Progenitor cell of endocrine pancreas (in vitro differentiated cells): ENCODE data around the gene MYO7B. TPM values are rescaled to one million over a fixed set of nuclear protein-coding genes. Genes with fewer than 3 reads are reported as not detected.

ENCODE experiments used
- DNase-seq: peaks from one replicate; pipeline ENCODE4 v3.0.0; 2021; ENCODE audit warnings: low spot score; ENCODE audit not compliant: unreplicated experiment
- H3K27ac Mint-ChIP-seq: 2 replicates; pipeline ENCODE4 v1.8.0; 2021; ENCODE audit warnings: mild to moderate bottlenecking, moderate library complexity, mixed read lengths
- H3K27me3 Mint-ChIP-seq: 2 replicates; pipeline ENCODE4 v1.8.0; 2021; ENCODE audit warnings: mixed read lengths
- H3K36me3 Mint-ChIP-seq: 2 replicates; pipeline ENCODE4 v1.8.0; 2022; ENCODE audit warnings: mixed read lengths; ENCODE audit not compliant: insufficient read depth
- H3K4me1 Mint-ChIP-seq: 2 replicates; pipeline ENCODE4 v1.8.0; 2021; ENCODE audit warnings: low read depth, mixed read lengths
- H3K4me3 Mint-ChIP-seq: 2 replicates; pipeline ENCODE4 v1.8.0; 2021; ENCODE audit warnings: low read depth, mild to moderate bottlenecking, moderate library complexity, mixed read lengths
- H3K9me3 Mint-ChIP-seq: 2 replicates; pipeline ENCODE4 v1.8.0; 2021; ENCODE audit warnings: low read depth, mixed read lengths
- total RNA-seq: library from RNA; stranded (reverse); gene quantifications from 2 replicates; pipeline ENCODE4 v1.2.1, GENCODE V29; 2021
- TF ChIP-seq, protein P1 (sequence below): fragments of 200-600 bp; sonication (generic); IDR thresholded peaks from one replicate; pipeline ENCODE4 v1.5.0; 2021; ENCODE audit warnings: antibody characterized with exemption, mild to moderate bottlenecking; ENCODE audit not compliant: unreplicated experiment

MYO7B gene
- total RNA-seq, 1 donor from 2014 or later: not detected

DNA sequence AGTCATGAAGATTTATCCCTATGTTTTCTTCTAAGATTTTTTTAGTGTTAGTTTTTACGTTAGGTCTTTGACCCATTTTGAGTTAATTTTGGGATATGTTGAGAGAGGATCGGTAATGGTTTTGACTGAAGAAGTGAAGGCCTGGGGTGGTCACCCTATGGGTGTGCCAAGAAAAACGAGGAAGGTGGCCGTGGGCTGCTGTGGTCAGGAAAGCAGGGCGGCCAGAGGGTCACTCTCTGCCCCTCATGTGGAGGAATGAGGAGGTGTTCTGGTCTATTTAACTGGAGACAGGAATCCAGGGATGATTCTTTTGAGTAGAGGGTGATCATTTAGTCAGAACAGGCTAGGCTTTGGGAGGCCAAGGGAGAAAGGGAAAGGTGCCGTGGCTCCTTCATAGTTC is 50.7 kb downstream of the MYO7B start:
- DNase-seq: no peak
- no peaks in the 10 kb centered on the region for H3K36me3 Mint-ChIP-seq
- TF ChIP-seq, protein P1, sequence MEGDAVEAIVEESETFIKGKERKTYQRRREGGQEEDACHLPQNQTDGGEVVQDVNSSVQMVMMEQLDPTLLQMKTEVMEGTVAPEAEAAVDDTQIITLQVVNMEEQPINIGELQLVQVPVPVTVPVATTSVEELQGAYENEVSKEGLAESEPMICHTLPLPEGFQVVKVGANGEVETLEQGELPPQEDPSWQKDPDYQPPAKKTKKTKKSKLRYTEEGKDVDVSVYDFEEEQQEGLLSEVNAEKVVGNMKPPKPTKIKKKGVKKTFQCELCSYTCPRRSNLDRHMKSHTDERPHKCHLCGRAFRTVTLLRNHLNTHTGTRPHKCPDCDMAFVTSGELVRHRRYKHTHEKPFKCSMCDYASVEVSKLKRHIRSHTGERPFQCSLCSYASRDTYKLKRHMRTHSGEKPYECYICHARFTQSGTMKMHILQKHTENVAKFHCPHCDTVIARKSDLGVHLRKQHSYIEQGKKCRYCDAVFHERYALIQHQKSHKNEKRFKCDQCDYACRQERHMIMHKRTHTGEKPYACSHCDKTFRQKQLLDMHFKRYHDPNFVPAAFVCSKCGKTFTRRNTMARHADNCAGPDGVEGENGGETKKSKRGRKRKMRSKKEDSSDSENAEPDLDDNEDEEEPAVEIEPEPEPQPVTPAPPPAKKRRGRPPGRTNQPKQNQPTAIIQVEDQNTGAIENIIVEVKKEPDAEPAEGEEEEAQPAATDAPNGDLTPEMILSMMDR: no peak
- no peak overlapping the region for H3K27ac Mint-ChIP-seq
- no peaks in the 10 kb centered on the region for H3K4me1 Mint-ChIP-seq
- H3K4me3 Mint-ChIP-seq: no peak overlapping the region
- no peaks in the 10 kb centered on the region for H3K9me3 Mint-ChIP-seq
- peaks cover 12% of the 10 kb centered on the region for H3K27me3 Mint-ChIP-seq

DNA sequence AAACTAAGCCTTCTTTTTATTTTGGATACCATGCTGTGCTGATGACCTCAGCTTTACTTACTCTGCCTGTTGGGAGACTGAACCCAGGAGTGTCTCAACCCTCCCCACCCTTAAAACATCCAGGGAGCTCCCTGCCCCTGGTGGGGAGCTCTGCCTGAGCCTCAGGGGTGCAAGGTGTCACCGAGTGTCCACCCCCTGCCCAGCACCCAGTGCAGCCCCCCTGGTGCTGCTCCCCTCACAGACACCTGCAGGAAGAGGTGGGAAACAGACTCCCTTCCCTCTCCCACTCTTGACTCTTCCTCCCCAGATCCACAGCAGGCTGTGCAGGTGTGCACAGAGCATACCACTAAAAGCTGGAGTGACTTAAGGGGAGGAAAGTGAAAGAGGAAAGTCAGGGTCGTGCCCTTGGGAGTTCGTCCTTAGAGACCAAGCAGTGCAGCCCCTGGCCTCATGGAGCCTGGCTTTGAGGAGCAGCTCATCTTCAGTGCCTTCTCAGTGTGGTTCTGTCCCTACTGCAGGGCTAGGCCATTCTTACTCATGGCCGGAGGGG is 51.3 kb downstream of the MYO7B start:
- no peaks in the 10 kb centered on the region for H3K4me1 Mint-ChIP-seq
- H3K27ac Mint-ChIP-seq: no peak overlapping the region
- no peak for DNase-seq
- peaks cover 12% of the 10 kb centered on the region for H3K27me3 Mint-ChIP-seq
- H3K36me3 Mint-ChIP-seq: no peaks in the 10 kb centered on the region
- H3K4me3 Mint-ChIP-seq: no peak overlapping the region
- TF ChIP-seq, protein P1: no peak
- H3K9me3 Mint-ChIP-seq: no peaks in the 10 kb centered on the region

DNA sequence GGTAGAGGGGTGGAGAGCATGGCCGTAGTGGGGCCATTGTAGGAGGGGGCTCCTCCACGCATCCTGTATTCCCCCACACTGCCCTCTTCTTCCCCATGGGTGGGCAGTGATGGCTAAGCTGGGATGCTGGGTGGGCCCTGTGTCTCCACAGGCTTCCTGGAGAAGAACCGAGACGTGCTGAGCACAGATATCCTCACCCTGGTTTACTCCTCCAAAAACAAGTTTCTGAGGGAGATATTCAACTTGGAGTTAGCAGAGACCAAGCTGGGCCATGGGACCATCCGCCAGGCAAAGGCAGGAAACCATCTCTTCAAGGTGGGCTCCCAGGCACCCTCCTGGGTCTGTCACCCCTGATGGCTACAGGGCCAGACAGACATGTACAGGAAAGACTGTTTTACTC is 52.8 kb downstream of the MYO7B start:
- DNase-seq: no peak

GRCh38 chr2:127589358-127589757 is 53.9 kb downstream of the MYO7B start:
- Mint-ChIP-seq H3K4me3 (no peak overlapping the region), H3K36me3 (no peaks in the 10 kb centered on the region), H3K27me3 (peaks cover 9% of the 10 kb centered on the region), H3K4me1 (no peaks in the 10 kb centered on the region), H3K9me3 (no peaks in the 10 kb centered on the region), H3K27ac (no peak overlapping the region)
- TF ChIP-seq, protein P1: no peak
- DNase-seq: no peak

More for the DNA sequence above, 52.8 kb downstream of the MYO7B start:
- TF ChIP-seq, protein P1: no peak
- Mint-ChIP-seq H3K27me3 (peaks cover 12% of the 10 kb centered on the region), H3K4me1 (no peaks in the 10 kb centered on the region), H3K27ac (no peak overlapping the region), H3K36me3 (no peaks in the 10 kb centered on the region), H3K4me3 (no peak overlapping the region), H3K9me3 (no peaks in the 10 kb centered on the region)

- no peaks in the 10 kb centered on the region for H3K4me1 Mint-ChIP-seq
- no peak overlapping the region for H3K4me3 Mint-ChIP-seq
- H3K27me3 Mint-ChIP-seq: peaks cover 9% of the 10 kb centered on the region
- no peaks in the 10 kb centered on the region for H3K9me3 Mint-ChIP-seq
- no peak for DNase-seq
- TF ChIP-seq, protein P1: no peak
- no peaks in the 10 kb centered on the region for H3K36me3 Mint-ChIP-seq
- H3K27ac Mint-ChIP-seq: no peak overlapping the region
Observed at GRCh38 chr2:127589841-127590240, 54.4 kb downstream of the MYO7B start.
